Activated CD8-positive, alpha-beta T cell treated with anti-CD3 and anti-CD28 coated beads for 36 hours (primary cell): ENCODE data around the gene UCHL3. TPM values are rescaled to one million over a fixed set of nuclear protein-coding genes. Genes with fewer than 3 reads are reported as not detected.

Source experiments
- ATAC-seq: fragments of 200-7000 bp; cut with Tn5 transposase; one replicate; pipeline ENCODE4 v1.10.0; 2021; ENCODE audit warnings: mild to moderate bottlenecking, moderate library complexity
- CTCF ChIA-PET: fragments of 350-600 bp; sonication (Branson Sonifier 250); formaldehyde crosslinking; loops from one replicate; lab custom pipeline; 2021; ENCODE audit warnings: antibody characterized with exemption; lab: Charles Lee
- POLR2A ChIA-PET: fragments of 350-600 bp; sonication (Branson Sonifier 250); formaldehyde crosslinking; loops from one replicate; lab custom pipeline; 2021; ENCODE audit warnings: antibody characterized with exemption; lab: Charles Lee
- DNase-seq: peaks from one replicate; pipeline ENCODE4 v3.0.0-alpha.2; 2020
- H3K27ac Mint-ChIP-seq: one replicate; pipeline ENCODE4 v1.8.0; 2021; ENCODE audit warnings: mild to moderate bottlenecking, mixed read lengths
- H3K27me3 Mint-ChIP-seq: one replicate; pipeline ENCODE4 v1.8.0; 2021; ENCODE audit warnings: mixed read lengths
- H3K36me3 Mint-ChIP-seq: one replicate; pipeline ENCODE4 v1.8.0; 2021; ENCODE audit warnings: low read depth, mixed read lengths
- H3K4me1 Mint-ChIP-seq: one replicate; pipeline ENCODE4 v1.8.0; 2021; ENCODE audit warnings: low read depth, mixed read lengths
- H3K4me3 Mint-ChIP-seq: one replicate; pipeline ENCODE4 v1.8.0; 2021; ENCODE audit warnings: mild to moderate bottlenecking, moderate library complexity, mixed read lengths
- H3K9me3 Mint-ChIP-seq: one replicate; pipeline ENCODE4 v1.8.0; 2021; ENCODE audit warnings: mixed read lengths
- intact Hi-C: fragments of 100-400 bp; cut with micrococcal nuclease; formaldehyde crosslinking; loops from one replicate; pipeline ENCODE4 v1.10.0; 2022
- total RNA-seq, 2 experiments: library from RNA; stranded (reverse); gene quantifications; one replicate each; pipeline ENCODE4 v1.2.3, GENCODE V29; 2021
- TF ChIP-seq, protein P1 (sequence below): fragments of 200-600 bp; IDR thresholded peaks from one replicate; pipeline ENCODE4 v1.8.0; 2022; ENCODE audit warnings: antibody characterized with exemption, mild to moderate bottlenecking

The UCHL3 gene
- total RNA-seq, 2 experiments from 2014 or later: 32.9 to 36.4 TPM

DNA sequence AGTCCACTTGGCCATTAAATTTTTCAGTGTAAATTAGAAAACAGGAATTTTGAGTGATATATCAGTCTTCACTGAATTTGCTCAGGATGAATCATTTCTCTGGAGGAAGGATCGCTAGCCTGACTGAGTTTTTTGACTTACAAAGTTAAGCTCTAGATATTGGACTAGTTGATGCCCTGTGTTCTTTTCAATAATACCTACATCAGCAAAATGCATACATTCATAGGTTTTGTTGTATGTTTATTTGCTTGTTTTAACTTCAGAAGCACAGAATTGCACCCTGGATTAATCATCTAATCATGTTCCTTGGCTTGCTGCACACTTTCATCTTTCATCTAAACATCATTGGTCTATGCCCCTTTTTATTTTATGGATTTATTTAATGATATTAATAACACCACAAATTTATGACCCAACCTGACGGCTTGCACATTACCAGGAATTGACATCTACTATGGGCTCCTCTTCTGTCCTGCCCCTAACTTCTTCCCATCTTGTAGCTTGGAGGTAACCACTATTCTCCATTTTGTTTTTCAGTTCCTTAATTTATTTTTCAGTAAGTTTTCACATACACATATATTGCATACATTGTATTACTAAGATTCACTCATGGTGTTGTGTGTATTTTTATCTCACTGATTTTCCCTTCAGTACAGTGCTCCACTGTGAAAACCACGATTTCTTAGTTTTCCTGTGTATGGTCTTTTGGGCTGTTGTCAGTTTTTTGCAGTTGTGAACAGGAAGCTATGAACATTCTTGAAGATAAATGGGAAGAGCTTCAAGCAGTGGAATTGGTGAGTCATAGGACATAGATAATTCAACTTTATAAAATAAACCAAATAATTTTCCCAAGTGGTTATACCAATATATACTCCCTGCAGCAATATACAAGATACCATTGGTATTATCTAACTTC, 35.3 kb upstream of the UCHL3 start:
- Mint-ChIP-seq H3K4me3 (no peak overlapping the region), H3K4me1 (peaks cover 7% of the 10 kb centered on the region), H3K27me3 (peaks cover 6% of the 10 kb centered on the region), H3K36me3 (no peaks in the 10 kb centered on the region), H3K27ac (no peak overlapping the region), H3K9me3 (no peaks in the 10 kb centered on the region)
- intact Hi-C loops: no loop called here
- ChIA-PET POLR2A (no interaction called here), CTCF (interaction anchor here (1.6 kb wide), 1 partner anchor 9 kb away, joined by 5 read pairs; no protein-coding TSS in a partner anchor)
- DNase-seq: no peak
- TF ChIP-seq, protein P1, sequence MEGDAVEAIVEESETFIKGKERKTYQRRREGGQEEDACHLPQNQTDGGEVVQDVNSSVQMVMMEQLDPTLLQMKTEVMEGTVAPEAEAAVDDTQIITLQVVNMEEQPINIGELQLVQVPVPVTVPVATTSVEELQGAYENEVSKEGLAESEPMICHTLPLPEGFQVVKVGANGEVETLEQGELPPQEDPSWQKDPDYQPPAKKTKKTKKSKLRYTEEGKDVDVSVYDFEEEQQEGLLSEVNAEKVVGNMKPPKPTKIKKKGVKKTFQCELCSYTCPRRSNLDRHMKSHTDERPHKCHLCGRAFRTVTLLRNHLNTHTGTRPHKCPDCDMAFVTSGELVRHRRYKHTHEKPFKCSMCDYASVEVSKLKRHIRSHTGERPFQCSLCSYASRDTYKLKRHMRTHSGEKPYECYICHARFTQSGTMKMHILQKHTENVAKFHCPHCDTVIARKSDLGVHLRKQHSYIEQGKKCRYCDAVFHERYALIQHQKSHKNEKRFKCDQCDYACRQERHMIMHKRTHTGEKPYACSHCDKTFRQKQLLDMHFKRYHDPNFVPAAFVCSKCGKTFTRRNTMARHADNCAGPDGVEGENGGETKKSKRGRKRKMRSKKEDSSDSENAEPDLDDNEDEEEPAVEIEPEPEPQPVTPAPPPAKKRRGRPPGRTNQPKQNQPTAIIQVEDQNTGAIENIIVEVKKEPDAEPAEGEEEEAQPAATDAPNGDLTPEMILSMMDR: no peak
- ATAC-seq: no peak

DNA sequence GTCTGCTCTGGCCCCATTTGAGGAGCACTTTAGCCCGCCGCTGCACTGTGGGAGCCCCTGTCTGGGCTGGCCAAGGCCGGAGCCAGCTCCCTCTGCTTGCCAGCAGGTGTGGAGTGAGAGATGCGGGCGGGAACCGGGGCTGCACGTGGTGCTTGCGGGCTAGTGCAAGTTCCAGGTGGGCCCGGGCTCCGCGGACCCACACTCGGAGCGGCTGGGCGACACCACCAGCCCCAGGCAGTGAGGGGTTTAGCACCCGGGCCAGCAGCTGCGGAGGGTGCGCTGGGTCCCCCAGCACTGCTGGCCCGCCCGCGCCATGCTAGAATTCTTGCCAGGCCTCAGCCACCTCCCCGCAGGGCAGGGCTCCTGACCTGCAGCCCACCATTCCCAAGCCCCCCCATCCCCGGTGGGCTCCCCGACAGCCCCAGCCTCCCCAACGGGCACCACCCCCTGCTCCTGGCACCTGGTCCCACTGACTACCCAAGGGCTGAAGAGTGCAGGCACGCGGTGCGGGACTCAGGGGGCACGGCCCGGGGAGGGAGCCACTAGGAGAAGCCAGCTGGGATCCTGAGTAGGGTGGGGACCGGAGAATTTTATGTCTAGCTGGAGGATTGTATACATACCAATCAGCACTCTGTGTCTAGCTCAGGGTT, 31.0 kb upstream of the UCHL3 start:
- H3K36me3 Mint-ChIP-seq: no peaks in the 10 kb centered on the region
- intact Hi-C loops: no loop called here
- ChIA-PET CTCF (interaction anchor here (1.2 kb wide), 1 partner anchor 37 kb away, joined by 3 read pairs; the partner anchor contains the start of gene TBC1D4), POLR2A (no interaction called here)
- TF ChIP-seq, protein P1: no peak
- H3K9me3 Mint-ChIP-seq: peaks cover 4% of the 10 kb centered on the region
- H3K4me3 Mint-ChIP-seq: no peak overlapping the region
- no peaks in the 10 kb centered on the region for H3K27me3 Mint-ChIP-seq
- H3K4me1 Mint-ChIP-seq: peaks cover 3% of the 10 kb centered on the region
- DNase-seq (no peak), ATAC-seq (no peak)
- H3K27ac Mint-ChIP-seq: no peak overlapping the region

DNA sequence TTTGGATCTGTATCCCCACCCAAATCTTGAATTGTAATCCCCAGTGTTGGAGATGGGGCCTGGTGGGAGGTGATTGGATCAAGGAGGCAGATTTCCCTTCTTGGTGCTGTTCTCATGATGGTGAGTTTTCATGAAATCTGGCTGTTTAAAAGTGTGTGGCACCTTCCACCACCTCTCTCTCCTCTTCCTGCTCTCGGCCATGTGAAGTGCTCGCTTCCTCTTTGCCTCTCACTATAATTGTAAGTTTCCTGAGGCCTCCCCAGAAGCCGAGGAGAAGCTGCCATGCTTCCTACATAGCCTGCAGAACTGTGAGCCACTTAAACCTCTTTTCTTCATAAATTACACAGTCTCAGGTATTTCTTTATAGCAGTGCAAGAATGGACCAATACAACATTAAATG, 27.6 kb upstream of the UCHL3 start:
- Mint-ChIP-seq H3K27ac (no peak overlapping the region), H3K4me1 (peaks cover 6% of the 10 kb centered on the region), H3K36me3 (peaks cover 17% of the 10 kb centered on the region), H3K27me3 (no peaks in the 10 kb centered on the region), H3K9me3 (peaks cover 4% of the 10 kb centered on the region), H3K4me3 (no peak overlapping the region)
- POLR2A ChIA-PET: interaction anchor here (0.6 to 1.0 kb wide), 2 partner anchors 10 to 88 kb away, joined by 3 read pairs; no protein-coding TSS in a partner anchor
- ATAC-seq: no peak
- intact Hi-C loops: no loop called here
- TF ChIP-seq, protein P1: no peak
- DNase-seq: no peak
- CTCF ChIA-PET: no interaction called here

- H3K4me1 Mint-ChIP-seq: peaks cover 47% of the 10 kb centered on the region
- peak overlapping the region; percentile 53 for H3K27ac Mint-ChIP-seq
- intact Hi-C loops: loop anchor here (5.0 kb wide), 1 partner anchor 242 kb away; no protein-coding TSS in a partner anchor
- ATAC-seq (peak; percentile 90), DNase-seq (no peak)
- H3K27me3 Mint-ChIP-seq: no peaks in the 10 kb centered on the region
- TF ChIP-seq, protein P1: no peak
- no peak overlapping the region for H3K4me3 Mint-ChIP-seq
- CTCF ChIA-PET: interaction anchor here (1.3 kb wide), 1 partner anchor 158 kb away, joined by 5 read pairs; no protein-coding TSS in a partner anchor
- no peaks in the 10 kb centered on the region for H3K9me3 Mint-ChIP-seq
- POLR2A ChIA-PET: no interaction called here
- H3K36me3 Mint-ChIP-seq: peaks cover 49% of the 10 kb centered on the region
Measured at GRCh38 chr13:75530549-75530961, 19.0 kb upstream of the UCHL3 start.
